Activated CD4-positive, alpha-beta T cell treated with anti-CD3 and anti-CD28 coated beads, Interleukin-10, Interleukin-2, amounts not matched to agents 100 ng/mL and 50 ng/mL, durations not matched to agents 16 hours and 8 hours (primary cell): ENCODE measurements around the gene RASAL1.
A peak's percentile ranks its signal among the peaks of the same experiment; 100 is the strongest.
"Not testable (repeated sequence)": the region's sequence is repeated elsewhere in the genome, so short reads cannot be mapped to it uniquely, and the experiment has no call there.

Source experiments
- DNase-seq: peaks from one replicate; pipeline ENCODE4 v3.0.0-alpha.2; 2020

RASAL1 gene

DNA sequence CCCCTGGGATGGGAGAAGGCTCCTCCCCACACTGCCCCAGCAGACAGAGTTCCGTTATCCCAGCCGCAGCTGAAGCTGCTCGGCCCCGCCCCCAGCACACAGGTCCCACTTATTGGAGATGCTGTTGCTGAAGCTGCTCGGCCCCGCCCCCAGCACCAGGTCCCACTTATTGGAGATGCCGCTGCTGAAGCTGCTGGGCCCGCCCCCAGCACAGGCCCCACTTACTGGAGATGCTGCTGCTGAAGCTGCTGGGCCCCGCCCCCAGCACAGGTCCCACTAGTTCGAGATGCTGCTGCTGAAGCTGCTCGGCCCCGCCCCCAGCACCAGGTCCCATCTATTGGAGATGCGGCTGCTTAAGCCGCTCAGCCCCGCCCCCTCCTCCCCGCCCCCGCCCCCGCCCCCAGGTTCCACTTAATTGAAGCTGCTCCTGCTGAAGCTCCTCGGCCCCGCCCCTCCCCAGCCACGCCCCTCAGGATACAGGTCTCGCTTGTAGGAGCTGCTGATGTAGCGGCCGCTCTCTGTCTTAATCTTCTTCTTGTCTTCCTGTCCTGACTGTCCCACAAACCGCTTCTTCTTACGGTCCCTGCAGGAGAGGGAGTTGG is 26.0 kb upstream of the RASAL1 start:
- DNase-seq, result peak; percentile 49

DNA sequence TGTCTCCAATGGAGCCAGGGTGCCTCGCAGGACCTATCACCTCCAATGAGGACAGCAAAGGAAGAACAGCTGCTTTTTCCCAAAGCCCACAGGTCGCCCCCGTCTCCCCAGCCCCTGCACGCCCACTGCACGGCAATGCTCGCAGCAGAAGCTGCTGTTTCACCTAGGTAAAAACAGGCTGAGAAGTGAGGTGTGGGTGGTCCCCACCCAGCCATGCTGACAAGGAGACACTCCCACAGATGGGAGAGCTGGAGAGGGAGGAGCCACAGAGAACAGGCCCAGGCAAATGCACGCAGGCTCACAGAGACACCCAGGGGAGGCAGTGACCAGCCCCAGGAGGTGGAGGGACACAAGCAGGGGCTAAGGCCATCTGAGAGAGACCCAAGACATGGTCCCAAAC is 24.4 kb upstream of the RASAL1 start:
- DNase-seq, result no peak

DNA sequence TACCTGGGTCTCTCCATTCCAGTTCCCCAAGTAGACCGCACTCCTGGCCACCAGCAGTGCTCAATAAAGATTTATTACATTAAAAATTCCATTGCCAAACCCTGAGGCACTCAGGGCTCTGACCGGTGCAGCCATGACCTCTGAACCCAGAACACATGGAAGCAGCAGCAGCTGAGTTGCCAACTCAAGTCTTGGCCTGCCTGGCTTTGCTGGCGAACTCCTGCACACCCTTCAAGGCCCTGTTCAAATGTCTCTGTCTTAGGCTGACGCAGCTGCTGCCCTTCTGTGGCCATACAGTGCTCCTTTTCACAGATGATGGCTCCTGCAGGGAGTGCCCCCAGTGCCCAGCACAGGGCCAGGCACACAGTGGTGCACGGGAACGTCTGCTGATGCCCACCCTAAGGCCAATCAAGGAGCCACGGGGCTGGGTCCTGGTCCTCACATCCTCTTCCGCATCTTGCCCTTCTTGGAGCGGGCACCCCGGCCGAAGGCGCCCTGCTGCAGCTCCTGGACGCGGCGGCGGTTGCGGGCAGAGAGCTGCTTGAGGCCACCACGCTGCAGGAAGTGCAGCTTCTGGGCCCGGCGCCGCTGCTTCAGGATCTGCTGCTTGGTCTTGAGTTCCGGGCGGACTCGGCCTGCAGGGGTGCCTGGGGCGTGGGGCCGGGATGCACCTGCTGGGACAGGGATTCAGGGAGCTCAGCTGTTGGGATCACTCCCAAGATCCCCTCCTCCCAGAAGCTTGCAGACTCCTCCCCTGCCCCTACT is 23.1 kb upstream of the RASAL1 start:
- no peak for DNase-seq

DNA sequence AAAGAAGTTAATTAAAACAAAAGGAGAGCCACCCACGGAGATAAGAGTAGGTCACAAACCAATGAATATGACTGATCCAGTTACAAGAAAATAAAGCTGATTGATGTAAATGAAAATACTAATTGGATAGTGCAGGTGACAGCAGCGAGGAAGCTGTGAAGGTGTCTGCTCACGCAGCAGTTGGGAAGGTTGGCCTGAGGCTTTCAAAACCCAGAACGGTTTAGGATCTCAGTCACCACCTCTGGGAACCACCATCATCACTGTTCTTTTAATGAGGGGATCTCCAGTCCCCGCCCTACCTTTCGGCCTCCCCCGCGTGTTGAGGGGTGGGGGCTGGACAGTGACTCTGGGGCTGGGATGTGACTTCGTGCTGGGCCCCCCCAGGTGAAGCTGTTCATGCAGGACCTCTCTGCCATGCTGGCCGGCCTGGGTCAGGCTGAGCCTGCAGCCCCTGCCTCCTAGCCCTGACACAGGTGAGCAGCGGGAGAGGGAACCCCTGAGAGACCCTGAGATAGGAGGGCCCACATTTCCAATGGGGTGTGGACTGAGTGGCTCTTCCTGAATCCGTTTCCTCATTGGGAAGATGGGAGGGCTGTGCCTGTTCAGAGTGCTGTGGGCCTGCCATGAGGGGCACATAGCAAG is 21.8 kb upstream of the RASAL1 start:
- no peak for DNase-seq

DNA sequence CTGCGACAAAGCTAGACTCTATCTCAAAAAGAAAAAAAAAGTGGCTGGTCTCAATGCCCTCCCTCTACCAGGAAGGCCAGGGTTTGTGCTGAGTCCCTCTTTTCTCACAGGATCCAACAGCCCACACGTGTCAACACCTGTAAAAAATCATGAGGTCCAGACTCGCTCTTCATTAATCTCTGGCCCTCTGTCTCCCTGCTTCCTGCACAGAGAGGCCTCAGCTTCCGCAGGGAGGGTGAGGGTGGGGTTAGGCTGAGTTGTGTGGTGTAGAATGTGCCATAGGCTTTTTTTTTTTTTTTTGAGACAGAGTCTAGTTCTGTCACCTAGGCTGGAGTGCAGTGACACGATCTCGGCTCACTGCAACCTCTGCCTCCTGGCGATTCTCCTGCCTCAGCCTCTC is 20.1 kb upstream of the RASAL1 start:
- DNase-seq, result no peak

DNA sequence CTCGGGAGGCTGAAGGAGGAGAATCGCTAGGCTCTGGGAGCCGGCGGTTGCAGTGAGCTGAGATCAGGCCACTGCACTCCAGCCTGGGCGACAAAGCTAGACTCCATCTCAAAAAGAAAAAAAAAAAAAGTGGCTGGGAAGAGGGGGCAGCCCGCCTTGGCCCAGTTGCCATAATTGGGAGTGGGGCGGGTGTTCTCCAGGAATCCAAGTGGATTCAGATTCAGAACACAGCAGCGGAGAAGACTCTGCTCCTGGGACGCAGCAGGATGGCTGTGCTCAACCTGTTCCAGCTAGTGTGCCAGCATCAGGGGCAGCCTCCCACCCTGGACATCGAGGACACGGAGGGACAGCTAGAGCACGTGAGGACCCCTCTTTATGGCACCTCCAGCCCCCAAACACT is 19.5 kb upstream of the RASAL1 start:
- DNase-seq, result no peak

DNA sequence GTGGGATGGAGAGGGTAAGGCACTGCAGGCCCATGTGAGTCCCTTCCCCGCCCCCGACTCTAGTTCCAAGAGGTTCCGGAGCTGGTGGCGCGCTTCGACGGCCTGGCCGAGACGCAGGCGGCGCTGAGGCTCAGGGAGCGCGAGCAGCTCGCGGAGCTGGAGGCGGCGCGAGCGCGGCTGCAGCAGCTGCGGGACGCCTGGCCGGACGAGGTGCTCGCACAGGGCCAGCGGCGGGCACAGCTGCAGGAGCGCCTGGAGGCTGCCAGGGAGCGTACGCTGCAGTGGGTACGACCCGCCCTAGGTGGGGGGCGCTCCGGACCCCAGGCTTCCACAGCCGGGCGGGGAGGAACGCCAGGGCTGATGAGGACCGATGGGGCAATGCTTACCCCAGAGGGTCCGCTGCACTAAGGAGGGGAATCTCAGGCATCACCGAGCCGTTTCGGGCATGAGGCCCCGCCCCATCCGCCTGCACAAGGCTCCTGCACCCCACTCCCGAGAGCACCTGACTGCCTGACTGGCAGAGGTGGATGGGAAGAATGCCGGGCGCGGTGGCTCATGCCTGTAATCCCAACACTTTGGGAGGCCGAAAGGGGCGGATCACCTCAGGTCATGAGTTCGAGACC is 18.9 kb upstream of the RASAL1 start:
- peak; percentile 20 for DNase-seq

DNA sequence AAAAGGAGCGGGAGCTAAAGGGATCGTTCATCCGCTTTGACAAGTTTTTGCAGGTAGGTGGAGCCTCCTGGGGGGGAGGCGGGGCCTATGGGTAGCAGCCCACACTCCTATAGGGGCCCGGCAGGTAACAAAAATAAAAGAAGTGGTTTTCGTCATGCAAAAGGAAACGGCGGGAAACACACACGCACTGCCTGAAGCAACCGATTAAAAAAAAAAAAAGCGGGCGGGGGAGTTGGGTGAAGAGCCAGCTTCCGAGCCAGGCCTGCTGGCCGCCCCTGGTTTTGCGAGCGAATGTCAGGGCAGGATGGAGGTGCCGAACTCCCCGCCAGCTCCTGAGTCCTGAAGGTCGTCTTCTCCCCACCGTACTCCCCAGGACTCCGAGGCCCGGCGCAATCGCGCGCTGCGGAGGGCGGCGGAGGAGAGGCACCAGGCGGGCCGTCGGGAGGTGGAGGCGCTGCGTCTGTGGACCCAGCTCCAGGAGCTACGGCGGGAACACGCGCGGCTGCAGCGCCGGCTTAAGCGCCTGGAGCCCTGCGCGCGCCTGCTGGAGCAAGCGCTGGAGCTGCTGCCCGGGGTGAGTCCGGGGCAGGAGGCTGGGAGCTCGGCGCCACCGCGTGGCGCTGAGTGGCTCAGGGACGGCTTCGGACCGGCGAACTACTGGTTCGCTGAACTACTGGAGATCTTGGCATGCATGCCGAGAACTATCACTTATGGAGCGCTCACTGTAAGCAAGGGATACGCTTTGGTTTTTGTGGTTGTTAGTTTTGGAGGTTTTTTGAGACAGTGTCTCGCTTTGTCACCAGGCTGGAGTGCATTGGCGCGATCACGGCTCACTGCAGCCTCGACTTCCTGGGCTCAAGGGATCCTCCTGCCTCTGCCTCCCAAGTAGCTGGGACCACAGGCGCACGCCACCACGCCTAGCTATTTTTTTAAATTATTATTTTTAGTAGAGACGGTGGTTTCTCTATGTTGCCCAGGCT is 17.6 kb upstream of the RASAL1 start:
- peak; percentile 69 for DNase-seq

DNA sequence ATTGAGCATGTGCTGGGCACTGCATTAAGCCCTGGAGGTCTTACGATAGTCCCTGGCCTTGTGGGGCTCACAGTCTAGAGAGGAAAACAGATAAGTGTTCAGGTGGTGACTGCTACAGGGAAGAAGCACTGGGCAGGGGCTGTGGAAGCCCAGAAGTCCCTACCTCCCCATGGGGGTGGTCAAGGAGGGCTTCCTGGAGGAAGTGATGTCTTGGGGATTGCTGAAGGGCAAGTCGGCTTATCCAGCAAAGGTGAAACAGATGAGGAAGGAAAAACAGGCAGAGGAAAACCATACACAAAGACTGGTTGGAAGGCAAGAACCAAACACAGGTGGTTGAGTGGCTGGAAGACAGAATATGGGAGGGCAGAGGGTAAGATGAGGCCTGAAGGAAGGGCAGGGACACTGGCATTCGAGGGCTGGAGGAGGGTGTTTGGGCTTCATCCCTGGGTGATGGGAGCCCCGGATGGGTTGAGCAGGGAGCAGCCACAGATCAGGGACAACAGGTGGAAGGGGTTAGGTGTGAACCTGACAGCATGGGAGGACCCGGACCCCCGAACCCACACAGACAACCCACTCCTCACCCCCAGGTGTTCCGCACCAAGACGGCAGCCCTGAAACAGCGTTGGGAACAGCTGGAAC is 16.8 kb upstream of the RASAL1 start:
- DNase-seq, result no peak

DNA sequence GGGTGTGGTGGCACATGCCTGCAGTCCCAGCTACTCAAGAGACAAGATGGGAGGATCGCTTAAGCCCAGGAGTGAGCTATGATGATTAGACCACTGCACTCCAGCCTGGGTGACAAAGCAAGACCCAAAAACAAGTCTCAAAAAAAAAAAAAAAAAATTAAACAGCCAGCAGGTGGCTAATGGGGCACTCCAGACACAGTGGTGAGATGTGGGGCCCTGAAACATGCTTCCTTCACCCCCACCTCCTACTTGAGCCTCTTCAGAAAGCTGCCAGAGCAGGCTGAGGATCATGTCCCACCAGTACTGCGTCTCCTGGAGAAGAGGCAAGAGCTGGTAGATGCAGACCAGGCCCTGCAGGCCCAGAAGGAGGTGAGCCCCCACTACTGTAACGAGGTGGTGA is 16.1 kb upstream of the RASAL1 start:
- DNase-seq, result no peak

DNA sequence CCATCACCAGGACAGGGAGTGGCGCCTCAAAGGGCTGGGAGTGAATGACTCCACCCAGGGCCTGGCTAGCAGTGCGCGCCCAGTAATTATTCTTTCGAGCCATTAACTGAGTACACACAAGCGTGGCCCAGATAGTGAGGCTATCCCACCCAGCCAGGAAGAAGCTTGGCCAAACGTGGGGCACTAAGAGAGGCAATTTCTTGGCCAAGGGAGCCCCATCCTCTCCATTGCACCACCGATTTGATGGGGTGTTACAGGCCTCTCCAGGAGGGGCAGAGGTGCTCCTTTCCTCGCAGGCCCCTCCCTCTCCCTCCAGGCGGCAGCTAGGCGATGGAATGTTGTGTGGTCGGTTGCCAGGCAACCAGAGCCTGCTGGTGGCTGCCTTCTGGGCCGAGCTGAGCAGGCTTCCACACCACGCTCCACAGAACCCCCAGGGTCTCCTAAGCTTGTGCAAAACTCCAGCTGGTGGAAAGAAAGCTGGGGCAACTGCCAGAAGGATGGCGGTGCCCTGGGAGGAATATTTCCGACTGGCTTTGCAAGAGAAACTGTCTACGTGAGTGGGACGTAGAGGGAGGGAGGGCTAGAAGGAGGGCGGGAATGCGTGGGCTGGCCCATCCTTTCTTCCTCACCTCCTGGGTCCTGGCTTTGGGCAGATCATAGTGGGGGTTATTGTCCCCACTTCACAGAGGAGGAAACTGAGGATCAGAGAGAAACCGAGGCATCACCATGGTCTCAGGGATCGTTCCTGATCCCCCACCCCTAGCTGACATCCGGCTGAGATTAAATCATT is 14.0 kb upstream of the RASAL1 start, which contains the start of gene CFAP73:
Gene CFAP73, plus strand, starts transcription at position 364 of the 790 bp plus-strand sequence. Its CDS starts 134 bp downstream, at position 498.
- DNase-seq, result no peak

DNA sequence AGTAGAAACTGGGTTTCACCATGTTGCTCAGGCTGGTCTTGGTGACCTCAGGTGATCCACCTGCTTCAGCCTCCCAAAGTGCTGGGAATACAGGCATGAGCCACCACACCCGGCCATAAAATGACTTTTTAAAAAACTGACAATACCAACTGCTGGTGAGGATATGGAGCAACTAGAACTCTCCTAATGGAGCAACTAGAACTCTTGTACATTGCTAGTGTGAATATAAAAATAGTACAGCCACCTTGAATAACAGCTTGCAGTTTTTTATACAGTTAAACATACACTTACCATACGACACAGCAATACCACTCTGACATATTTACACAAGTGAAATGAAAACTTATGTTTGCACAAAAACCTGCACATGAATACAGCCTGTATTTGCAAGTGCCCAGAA is 11.4 kb upstream of the RASAL1 start:
- no peak for DNase-seq

DNA sequence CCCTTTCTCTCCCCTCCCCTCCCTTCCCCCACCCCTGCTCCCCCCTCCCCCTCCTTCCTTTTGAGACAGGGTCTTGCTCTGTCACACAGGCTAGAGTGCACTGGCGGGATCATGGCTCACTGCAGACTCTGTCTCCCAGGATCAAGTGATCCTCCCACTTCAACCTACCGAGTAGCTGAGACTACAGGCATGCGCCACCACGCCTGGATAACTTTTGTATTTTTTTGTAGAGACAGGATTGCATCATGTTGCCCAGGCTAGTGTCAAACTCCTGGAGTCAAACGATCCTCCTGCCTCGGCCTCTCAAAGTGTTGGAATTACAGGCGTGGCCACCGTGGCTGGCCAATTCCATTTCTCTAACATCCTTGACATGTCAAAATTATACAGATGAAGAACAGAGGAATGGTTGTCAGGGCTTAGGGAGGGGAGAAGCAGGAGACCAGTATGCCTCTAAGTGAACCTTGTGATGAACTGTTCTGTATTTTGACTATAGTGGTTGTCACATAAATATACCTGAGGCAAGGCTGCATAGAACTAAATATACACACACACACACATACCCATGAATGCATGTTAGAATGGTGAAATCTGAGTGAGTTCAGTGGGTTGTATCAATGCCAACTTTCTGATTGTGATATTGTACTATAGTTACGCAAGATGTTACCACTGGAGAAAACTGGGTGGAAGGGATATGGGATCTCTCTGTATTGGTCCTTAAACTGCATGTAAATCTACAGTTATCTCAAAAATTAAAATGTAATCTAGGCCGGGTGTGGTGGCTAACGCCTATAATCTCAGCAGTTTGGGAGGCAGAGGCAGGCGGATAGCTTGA is 10.4 kb upstream of the RASAL1 start:
- no peak for DNase-seq

DNA sequence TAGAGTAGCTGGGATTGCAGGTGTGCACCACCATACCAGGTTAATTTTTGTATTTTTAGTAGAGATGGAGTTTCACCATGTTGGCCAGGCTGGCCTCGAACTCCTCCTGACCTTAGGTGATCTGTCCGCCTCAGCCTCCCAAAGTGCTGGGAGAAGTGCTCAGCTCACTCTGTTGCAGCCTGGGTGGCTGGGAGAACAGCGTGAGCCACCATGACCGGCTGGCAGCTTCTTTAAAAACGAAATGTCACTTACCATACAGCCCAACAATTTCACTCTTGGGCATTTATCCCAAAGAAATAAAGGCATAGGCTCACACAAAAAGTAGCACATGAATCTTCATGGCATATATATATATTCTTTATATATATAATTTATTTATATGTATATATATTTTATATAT is 9.2 kb upstream of the RASAL1 start:
- no peak for DNase-seq

DNA sequence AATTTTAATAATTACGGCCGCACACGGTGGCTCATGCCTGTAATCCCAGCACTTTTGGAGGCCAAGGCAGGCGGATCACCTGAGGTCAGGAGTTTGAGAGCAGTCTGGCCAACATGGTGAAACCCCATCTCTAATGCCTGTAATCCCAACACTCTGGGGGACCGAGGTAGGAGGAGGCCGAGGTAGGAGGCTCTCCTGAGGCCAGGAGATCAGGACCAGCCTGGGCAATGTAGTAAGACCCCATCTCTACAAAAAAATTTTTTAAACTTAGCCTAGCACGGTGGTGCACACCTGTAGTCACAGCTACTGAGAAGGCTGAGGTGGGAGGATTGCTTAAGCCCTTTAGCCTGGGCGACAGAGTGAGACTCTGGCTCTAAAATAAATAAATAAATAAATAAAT is 8.4 kb upstream of the RASAL1 start:
- DNase-seq, result no peak

DNA sequence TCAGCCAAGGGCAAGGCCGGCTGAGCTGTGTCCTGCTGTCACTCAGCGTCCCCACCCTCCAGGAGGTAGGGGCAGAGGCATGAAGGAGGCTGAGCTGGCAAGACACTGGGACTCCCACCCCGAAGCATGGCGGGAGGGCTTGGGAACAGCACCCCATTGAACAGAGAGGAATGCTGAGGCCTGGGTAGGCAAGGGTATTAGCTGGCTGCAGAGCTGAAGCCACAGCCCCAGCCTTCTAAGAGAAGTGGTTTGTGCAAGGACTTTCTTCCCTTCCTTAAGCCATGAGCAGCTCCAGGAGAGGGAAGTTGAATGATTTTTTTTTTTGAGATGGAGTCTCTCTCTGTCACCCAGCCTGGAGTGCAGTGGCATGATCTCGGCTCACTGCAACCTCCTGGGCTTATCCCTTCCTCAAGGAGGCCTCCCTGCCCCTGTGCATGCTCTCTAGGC is 7.3 kb upstream of the RASAL1 start:
- DNase-seq, result no peak

DNA sequence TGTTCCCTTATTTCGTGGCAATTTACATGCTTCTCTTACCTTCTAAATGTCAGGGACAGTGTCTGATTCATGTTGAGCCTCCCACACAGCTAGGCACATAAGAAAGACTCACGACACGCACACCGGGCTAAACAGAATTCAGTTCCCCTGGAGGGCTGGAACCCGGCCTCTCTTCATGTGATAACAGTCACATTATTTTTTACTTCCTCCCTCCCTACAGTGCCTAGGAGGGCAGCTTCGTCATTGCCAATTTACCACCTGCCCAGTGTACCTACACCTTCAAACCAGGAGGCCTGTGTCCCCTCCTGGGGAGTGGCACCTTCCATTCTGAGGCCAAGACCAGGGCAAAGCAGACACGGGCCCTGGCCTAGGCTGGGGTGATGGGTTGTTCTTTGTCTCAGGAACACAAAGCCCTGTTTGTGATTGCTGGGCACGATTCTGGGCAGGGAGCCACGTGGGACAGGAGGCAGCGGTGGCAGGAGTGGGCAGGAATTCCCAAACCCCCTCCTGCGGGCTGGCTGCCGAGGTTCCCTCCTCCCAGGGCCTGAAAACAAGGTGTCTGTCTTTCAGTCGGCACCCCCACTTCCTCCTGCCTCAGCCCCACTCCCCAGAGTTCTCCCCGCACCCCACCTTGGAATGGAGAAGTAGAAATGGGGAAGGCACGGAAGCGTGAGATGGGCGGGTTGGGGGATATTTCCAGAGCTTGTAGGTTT is 6.8 kb upstream of the RASAL1 start:
- no peak for DNase-seq

DNA sequence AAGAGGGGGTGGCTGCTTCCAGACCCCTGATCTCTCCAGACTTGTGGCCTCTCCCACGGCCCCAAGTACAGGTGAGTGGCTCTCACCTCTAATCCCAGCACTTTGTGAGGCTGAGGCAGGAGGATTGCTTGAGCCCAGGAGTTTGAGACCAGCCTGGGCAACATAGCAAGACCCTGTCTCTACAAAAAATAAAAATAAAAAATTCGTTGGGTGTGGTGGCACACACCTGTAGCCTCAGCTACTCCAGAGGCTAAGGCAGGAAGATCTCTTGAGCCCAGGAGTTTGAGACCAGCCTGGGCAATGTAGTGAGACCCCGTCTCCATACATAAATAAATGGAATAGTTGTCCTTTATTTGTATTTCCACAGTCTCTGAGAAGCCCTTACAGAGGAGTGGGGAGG is 6.2 kb upstream of the RASAL1 start:
- not testable (repeated sequence) for DNase-seq

DNA sequence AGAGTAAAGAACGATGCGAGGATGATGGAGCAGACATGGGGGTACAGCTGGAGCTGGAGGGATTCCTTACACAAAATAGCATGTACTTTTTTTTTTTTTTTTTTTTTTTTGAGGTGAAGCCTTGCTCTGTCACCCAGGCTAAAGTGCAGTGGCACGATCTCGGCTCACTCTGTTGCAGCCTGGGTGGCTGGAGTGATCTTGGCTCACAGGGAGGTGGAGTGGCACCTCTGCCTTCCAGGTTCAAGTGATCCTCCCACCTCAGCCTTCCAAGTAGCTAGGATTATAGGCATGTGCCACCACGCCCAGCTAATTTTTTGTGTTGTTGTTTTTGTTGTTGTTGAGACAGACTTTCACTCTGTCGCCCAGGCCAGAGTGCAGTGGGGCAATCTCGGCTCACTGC is 5.1 kb upstream of the RASAL1 start:
- DNase-seq, result no peak
